WTC11 (cell line): ENCODE measurements around the gene LTA.

Experiments used
- NFYB ChIP-seq: sonication (generic); formaldehyde crosslinking; conservative IDR thresholded peaks from 2 replicates; pipeline ENCODE4 v1.8.0; 2022; ENCODE audit warnings: low read depth, missing genetic modification reagents
- TF ChIP-seq, protein P1 (sequence below): fragments of 200-600 bp; IDR thresholded peaks from 2 replicates; pipeline ENCODE4 v1.8.0; 2022; ENCODE audit warnings: antibody characterized with exemption
- TF ChIP-seq, protein P2 (sequence below): sonication (generic); formaldehyde crosslinking; IDR thresholded peaks from 2 replicates; pipeline ENCODE4 v1.8.1; 2023; ENCODE audit warnings: mild to moderate bottlenecking, missing genetic modification reagents, moderate library complexity
- TF ChIP-seq, protein P3 (sequence below): sonication (generic); formaldehyde crosslinking; IDR thresholded peaks from 2 replicates; pipeline ENCODE4 v1.8.1; 2023; ENCODE audit warnings: mild to moderate bottlenecking, moderate library complexity, missing genetic modification reagents

DNA sequence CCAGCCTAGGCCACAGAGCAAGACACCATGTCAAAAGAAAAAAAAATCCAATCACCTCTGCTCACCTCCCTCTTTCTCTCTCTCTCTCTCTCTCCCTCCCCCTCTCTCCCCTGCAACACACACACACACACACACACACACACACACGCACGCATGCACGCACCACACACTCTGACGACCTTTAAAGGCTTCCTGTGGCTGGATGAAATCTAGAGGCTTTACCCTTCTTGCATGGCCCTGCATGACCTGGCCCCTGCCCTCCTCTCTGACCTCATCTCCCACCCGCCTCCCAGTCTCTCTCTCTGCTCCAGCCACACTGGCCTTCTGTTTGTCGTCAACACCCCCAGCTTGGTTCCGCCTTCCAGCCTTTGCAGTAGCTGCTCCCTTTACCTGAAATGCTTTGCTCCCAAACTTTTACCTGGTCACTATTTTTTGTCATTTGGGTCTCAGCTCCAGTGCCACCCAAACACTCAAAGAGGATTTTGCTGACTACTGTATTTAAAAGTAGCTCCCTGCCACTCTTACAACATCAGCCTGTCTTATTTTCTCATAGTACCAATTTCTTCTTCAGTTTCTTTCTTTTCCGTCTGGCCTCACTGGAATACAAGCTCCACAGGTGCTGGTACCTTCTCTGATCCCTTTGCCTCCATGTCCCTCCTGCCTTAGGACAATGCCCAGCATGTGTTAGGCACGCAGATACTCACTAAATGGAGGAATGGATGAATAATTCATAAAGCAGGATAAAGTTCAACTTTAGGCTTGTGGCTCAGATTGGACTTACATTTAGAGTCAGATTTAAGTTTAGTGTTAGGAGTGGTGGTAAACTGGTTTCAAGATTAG is 4.3 kb upstream of the LTA start:
- TF ChIP-seq, protein P1, sequence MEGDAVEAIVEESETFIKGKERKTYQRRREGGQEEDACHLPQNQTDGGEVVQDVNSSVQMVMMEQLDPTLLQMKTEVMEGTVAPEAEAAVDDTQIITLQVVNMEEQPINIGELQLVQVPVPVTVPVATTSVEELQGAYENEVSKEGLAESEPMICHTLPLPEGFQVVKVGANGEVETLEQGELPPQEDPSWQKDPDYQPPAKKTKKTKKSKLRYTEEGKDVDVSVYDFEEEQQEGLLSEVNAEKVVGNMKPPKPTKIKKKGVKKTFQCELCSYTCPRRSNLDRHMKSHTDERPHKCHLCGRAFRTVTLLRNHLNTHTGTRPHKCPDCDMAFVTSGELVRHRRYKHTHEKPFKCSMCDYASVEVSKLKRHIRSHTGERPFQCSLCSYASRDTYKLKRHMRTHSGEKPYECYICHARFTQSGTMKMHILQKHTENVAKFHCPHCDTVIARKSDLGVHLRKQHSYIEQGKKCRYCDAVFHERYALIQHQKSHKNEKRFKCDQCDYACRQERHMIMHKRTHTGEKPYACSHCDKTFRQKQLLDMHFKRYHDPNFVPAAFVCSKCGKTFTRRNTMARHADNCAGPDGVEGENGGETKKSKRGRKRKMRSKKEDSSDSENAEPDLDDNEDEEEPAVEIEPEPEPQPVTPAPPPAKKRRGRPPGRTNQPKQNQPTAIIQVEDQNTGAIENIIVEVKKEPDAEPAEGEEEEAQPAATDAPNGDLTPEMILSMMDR = no peak
- TF ChIP-seq, protein P2, sequence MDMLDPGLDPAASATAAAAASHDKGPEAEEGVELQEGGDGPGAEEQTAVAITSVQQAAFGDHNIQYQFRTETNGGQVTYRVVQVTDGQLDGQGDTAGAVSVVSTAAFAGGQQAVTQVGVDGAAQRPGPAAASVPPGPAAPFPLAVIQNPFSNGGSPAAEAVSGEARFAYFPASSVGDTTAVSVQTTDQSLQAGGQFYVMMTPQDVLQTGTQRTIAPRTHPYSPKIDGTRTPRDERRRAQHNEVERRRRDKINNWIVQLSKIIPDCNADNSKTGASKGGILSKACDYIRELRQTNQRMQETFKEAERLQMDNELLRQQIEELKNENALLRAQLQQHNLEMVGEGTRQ (CRISPR knock-in tag) = no peak
- TF ChIP-seq, protein P3, sequence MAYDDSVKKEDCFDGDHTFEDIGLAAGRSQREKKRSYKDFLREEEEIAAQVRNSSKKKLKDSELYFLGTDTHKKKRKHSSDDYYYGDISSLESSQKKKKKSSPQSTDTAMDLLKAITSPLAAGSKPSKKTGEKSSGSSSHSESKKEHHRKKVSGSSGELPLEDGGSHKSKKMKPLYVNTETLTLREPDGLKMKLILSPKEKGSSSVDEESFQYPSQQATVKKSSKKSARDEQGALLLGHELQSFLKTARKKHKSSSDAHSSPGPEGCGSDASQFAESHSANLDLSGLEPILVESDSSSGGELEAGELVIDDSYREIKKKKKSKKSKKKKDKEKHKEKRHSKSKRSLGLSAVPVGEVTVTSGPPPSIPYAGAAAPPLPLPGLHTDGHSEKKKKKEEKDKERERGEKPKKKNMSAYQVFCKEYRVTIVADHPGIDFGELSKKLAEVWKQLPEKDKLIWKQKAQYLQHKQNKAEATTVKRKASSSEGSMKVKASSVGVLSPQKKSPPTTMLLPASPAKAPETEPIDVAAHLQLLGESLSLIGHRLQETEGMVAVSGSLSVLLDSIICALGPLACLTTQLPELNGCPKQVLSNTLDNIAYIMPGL (CRISPR knock-in tag) = no peak
- no peak for TF ChIP-seq NFYB (CRISPR knock-in tag)
